ENCODE results near the gene CXCR2. TPM values are rescaled to one million over a fixed set of nuclear protein-coding genes. Genes with fewer than 3 reads are reported as not detected.
A peak's percentile ranks its signal among the peaks of the same experiment; 100 is the strongest.

Gene CXCR2
- not detected in 2 replicates for total RNA-seq (2022)
- Bru-seq, nascent RNA: percentile 7 among the genes with signal in this experiment
- BruChase-seq, experiment 1, labeled RNA remaining after a 2-hour chase: percentile 7 among the genes with signal in this experiment
- not detected for BruChase-seq, experiment 2, labeled RNA remaining after a 6-hour chase
- long read RNA-seq: 0 reads

DNA sequence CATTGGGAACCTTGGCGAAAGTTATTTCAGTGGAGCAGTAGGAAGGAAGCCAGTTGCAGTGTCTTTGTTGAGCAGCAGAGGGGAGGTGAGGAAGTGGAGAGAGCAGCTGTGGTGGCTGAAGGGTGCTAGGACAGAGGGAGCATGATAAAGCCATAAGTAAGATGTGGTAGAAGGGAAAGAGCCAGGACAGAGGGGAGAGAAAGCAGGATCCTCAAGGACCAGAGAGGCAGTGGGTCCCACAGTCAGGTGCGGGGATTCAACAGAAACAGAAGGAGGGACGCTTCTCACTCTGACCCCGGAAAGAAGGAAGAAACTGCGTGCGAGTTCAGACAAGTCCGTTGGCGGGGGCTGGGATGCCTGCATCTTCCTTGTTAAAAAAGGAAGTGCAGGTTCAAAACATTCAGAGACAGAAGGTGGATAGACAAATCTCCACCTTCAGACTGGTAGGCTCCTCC, at the start of gene CXCR2:
TSS of gene CXCR2 (plus strand) at position 403 of the 455 bp plus-strand sequence. CDS start 8,774 bp downstream, outside the sequence.
- Mint-ChIP-seq H3K4me3 (ENCODE audit: unreplicated experiment) (no peak within 1 kb of the TSS), H3K36me3 (ENCODE audit: insufficient read depth, unreplicated experiment) (no peaks in the 10 kb centered on the region), H3K9me3 (ENCODE audit: unreplicated experiment) (peaks cover 18% of the 10 kb centered on the region), H3K27me3 (ENCODE audit: insufficient read depth, unreplicated experiment) (peaks cover 6% of the 10 kb centered on the region), H3K4me1 (ENCODE audit: low read depth, unreplicated experiment) (no peaks in the 10 kb centered on the region), H3K27ac (ENCODE audit: unreplicated experiment) (no peak within 1 kb of the TSS)
- BruUV-seq (replicated peaks): no TSS peak
- no peaks in the 10 kb centered on the region for H3K4me1 ChIP-seq
- ChIA-PET CTCF (interaction anchor here (0.5 to 0.6 kb wide), 2 partner anchors 105 to 182 kb away, joined by 4 read pairs; no protein-coding TSS in a partner anchor), POLR2A (no interaction called here)
- H3K36me3 ChIP-seq (ENCODE audit: control insufficient read depth, insufficient read depth, low read length): no peaks in the 10 kb centered on the region
- H3K27me3 ChIP-seq (replicated peaks; ENCODE audit: control insufficient read depth, insufficient read depth, low read length): no peaks in the 10 kb centered on the region; the same call in 1 of the 2 replicates
- H3K9me3 ChIP-seq: peaks cover 15% of the 10 kb centered on the region; the same call in 1 of the 2 replicates
- no peak for DNase-seq
- intact Hi-C loops (cut with micrococcal nuclease; ENCODE audit: unreplicated experiment): no loop called here
- TF ChIP-seq, protein P1, sequence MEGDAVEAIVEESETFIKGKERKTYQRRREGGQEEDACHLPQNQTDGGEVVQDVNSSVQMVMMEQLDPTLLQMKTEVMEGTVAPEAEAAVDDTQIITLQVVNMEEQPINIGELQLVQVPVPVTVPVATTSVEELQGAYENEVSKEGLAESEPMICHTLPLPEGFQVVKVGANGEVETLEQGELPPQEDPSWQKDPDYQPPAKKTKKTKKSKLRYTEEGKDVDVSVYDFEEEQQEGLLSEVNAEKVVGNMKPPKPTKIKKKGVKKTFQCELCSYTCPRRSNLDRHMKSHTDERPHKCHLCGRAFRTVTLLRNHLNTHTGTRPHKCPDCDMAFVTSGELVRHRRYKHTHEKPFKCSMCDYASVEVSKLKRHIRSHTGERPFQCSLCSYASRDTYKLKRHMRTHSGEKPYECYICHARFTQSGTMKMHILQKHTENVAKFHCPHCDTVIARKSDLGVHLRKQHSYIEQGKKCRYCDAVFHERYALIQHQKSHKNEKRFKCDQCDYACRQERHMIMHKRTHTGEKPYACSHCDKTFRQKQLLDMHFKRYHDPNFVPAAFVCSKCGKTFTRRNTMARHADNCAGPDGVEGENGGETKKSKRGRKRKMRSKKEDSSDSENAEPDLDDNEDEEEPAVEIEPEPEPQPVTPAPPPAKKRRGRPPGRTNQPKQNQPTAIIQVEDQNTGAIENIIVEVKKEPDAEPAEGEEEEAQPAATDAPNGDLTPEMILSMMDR (IDR thresholded peaks at IDR 0.05; ENCODE audit: insufficient read depth in 1 of 2, low read depth in 1 of 2, low read length in 1 of 2, severe bottlenecking in 1 of 2, unreplicated experiment in 1 of 2): no peak
- no peak within 1 kb of the TSS for H3K4me3 ChIP-seq (ENCODE audit: low read depth, low read length)

DNA sequence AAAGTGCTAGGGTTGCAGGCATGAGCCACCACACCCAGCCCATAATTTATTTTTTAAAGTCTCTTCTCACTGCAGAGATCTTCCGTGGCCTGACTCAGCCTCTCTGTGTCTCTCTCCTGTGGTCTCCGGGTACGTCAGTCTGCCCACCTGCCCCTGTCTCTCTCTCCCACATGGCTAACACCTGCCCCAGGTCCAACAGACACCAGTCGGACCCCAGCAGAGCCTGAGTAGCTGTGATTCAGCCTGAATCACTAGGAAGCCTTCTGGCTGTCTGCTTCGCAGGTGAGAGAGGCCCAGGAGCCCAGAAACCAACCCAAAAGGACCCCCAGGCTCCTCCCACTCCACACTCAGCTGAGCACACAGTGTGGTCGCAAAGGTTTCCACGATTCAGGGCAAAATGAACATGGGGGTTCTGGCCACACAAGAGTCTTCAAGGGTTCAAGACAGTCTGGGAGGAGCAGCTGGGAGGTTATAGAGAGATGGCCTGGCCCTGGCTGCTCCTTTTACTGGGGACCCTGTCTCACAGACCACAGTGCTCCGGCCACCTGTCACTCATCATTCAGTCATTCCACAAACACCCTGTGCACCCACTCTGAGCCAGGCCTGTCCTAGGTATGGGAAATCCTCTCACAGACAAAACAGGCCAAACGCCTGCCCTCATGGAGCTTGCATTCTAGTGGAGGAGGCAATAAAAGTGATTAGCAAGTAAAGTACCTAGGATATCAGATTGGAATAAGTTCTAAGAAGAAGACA, 48.2 kb upstream of the CXCR2 start:
- CTCF ChIA-PET: interaction anchor here (0.7 kb wide), 1 partner anchor 301 kb away, joined by 3 read pairs; no protein-coding TSS in a partner anchor
- Mint-ChIP-seq H3K27me3 (ENCODE audit: insufficient read depth, unreplicated experiment) (peaks cover 13% of the 10 kb centered on the region), H3K4me1 (ENCODE audit: low read depth, unreplicated experiment) (no peaks in the 10 kb centered on the region), H3K4me3 (ENCODE audit: unreplicated experiment) (no peak overlapping the region), H3K9me3 (ENCODE audit: unreplicated experiment) (peaks cover 6% of the 10 kb centered on the region), H3K36me3 (ENCODE audit: insufficient read depth, unreplicated experiment) (no peaks in the 10 kb centered on the region), H3K27ac (ENCODE audit: unreplicated experiment) (no peak overlapping the region)
- TF ChIP-seq, protein P1 (IDR thresholded peaks at IDR 0.05; ENCODE audit: insufficient read depth in 1 of 2, low read depth in 1 of 2, low read length in 1 of 2, severe bottlenecking in 1 of 2, unreplicated experiment in 1 of 2): no peak
- H3K9me3 ChIP-seq: no peaks in the 10 kb centered on the region
- BruUV-seq (replicated peaks): no TSS peak
- no peaks in the 10 kb centered on the region for H3K4me1 ChIP-seq
- H3K4me3 ChIP-seq (ENCODE audit: low read depth, low read length): no peak overlapping the region
- H3K27me3 ChIP-seq (replicated peaks; ENCODE audit: control insufficient read depth, insufficient read depth, low read length): no peaks in the 10 kb centered on the region
- POLR2A ChIA-PET: no interaction called here
- no peak for DNase-seq
- intact Hi-C loops (cut with micrococcal nuclease; ENCODE audit: unreplicated experiment): no loop called here
- H3K36me3 ChIP-seq (ENCODE audit: control insufficient read depth, insufficient read depth, low read length): no peaks in the 10 kb centered on the region

DNA sequence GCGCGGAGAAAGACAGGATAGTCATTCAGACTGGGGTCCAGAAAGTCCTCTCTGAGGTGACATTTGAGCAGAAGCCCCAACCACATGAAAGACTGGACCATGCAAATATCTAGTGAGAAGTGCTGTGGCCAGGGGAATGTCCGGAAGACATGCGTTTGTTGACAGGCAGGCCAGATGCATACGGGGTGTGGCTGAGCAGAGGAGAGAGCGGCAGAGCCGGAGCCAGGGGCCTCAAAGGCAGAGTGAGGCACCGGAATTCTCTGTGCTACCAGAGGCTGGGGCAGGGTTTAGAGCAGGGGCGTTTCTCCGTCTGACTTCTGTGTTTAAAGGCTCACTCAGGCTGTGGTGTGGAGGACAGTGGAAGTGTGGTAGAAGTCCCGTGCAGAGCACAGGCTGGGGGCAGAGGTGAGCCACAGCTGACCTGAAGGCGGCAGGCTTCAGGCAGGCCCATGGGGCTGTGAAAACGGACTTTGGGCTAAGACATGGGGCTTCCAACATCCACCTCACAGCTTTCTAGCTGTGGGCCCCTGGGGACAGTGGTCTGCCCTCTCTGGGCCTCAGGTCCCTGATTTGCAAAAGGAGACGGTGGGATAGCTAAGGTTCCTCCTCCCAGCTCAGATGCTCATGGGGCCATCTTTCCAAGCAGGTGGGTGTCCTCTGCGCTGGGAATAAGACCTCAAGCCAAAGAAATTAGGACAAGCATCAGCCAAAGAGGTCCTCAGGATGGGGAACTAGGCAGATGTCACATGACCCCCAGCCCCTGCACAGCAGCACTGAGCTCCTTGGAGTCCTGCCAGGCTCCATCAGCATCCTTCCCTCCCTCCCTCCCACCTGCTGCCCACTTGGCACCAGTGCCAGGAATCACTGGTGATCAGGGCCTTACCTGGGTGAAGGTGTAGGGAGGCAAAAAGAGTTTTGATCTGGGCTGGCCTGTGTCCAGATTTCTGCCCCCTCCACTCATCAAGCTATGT, 45.6 kb upstream of the CXCR2 start:
- Histone ChIP-seq H3K4me1 (no peaks in the 10 kb centered on the region), H3K4me3 (ENCODE audit: low read depth, low read length) (no peak overlapping the region), H3K36me3 (ENCODE audit: control insufficient read depth, insufficient read depth, low read length) (no peaks in the 10 kb centered on the region), H3K9me3 (no peaks in the 10 kb centered on the region), H3K27me3 (replicated peaks; ENCODE audit: control insufficient read depth, insufficient read depth, low read length) (no peaks in the 10 kb centered on the region)
- BruUV-seq (replicated peaks): no TSS peak
- Mint-ChIP-seq H3K27me3 (ENCODE audit: insufficient read depth, unreplicated experiment) (peaks cover 6% of the 10 kb centered on the region), H3K36me3 (ENCODE audit: insufficient read depth, unreplicated experiment) (no peaks in the 10 kb centered on the region), H3K9me3 (ENCODE audit: unreplicated experiment) (peaks cover 10% of the 10 kb centered on the region), H3K4me3 (ENCODE audit: unreplicated experiment) (no peak overlapping the region), H3K4me1 (ENCODE audit: low read depth, unreplicated experiment) (no peaks in the 10 kb centered on the region), H3K27ac (ENCODE audit: unreplicated experiment) (no peak overlapping the region)
- DNase-seq: no peak
- ChIA-PET POLR2A (no interaction called here), CTCF (interaction anchor here (0.9 kb wide), 1 partner anchor 11 kb away, joined by 3 read pairs; the partner anchor contains the start of gene RUFY4)
- TF ChIP-seq, protein P1 (IDR thresholded peaks at IDR 0.05; ENCODE audit: insufficient read depth in 1 of 2, low read depth in 1 of 2, low read length in 1 of 2, severe bottlenecking in 1 of 2, unreplicated experiment in 1 of 2): no peak
- intact Hi-C loops (cut with micrococcal nuclease; ENCODE audit: unreplicated experiment): no loop called here

Measured in Caco-2 (cell line).